Lower leg skin (tissue), 4 donors: Measurements from ENCODE around the gene CCDC32. TPM values are rescaled to one million over a fixed set of nuclear protein-coding genes. Genes with fewer than 3 reads are reported as not detected.

Experiments used
- DNase-seq, 2 donors: peaks; one replicate each; pipeline ENCODE4 v3.0.0-alpha.2; 2019; ENCODE audit warnings: low spot score in 2 of 2
- H3K4me3 ChIP-seq: fragments of 200-600 bp; sonication (generic); 2 replicates; pipeline ENCODE4 v1.5.1; 2017; ENCODE audit warnings: mild to moderate bottlenecking, low read depth; ENCODE audit not compliant: poor library complexity, severe bottlenecking
- POLR2A ChIP-seq, 2 donors: fragments of 450-650 bp; IDR thresholded peaks; one replicate each; pipeline ENCODE4 v1.6.1; 2016 to 2017; ENCODE audit warnings: antibody characterized with exemption in 2 of 2, mild to moderate bottlenecking in 1 of 2, moderate library complexity in 1 of 2
- WGBS, 2 donors: methylation state at CpG; one replicate each; pipeline ENCODE4 v1.1.5; 2018; 5-methylcytosine and 5-hydroxymethylcytosine counted together
- intact Hi-C: fragments of 100-400 bp; cut with DNase I; formaldehyde crosslinking; loops from one replicate; pipeline ENCODE4 v1.15.0; 2023; ENCODE audit warnings: low total_unique reads
- total RNA-seq, 4 donors: library from RNA; depleted of rRNA; stranded (reverse); fragments of >200 nt; gene quantifications; one replicate each; pipeline ENCODE4 v1.1.0, GENCODE V29; 2016
- TF ChIP-seq, protein P1 (sequence below), 3 donors: fragments of 450-650 bp; IDR thresholded peaks; one replicate each; pipeline ENCODE4 v1.5.1; 2016; ENCODE audit warnings: antibody characterized with exemption in 3 of 3, mild to moderate bottlenecking in 3 of 3, moderate library complexity in 2 of 3

Gene CCDC32
- total RNA-seq, 4 donors from 2014 or later = 9.4 to 30.6 (median 20.6) TPM

DNA sequence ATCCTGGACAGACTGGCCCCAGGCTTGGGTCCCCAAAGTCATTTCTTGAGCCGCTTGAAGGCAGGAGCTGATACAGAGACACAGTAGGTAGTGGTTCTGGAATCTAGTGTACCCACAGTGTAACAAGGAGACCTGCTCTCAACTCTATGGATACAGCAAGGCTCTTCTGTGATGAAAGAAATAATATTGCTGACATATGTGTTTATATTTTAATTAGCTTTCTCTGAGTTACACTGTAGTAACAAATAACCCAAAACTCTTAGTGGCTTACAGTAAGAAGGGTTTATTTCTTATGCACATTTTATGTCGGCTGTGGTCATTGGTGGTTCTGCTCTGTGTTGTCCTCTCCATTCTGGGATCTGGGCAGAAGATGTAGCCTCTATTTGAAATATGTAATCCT lies 48.5 kb downstream of the CCDC32 start:
- no peak for DNase-seq
- intact Hi-C loops = no loop called here
- TF ChIP-seq, protein P1, sequence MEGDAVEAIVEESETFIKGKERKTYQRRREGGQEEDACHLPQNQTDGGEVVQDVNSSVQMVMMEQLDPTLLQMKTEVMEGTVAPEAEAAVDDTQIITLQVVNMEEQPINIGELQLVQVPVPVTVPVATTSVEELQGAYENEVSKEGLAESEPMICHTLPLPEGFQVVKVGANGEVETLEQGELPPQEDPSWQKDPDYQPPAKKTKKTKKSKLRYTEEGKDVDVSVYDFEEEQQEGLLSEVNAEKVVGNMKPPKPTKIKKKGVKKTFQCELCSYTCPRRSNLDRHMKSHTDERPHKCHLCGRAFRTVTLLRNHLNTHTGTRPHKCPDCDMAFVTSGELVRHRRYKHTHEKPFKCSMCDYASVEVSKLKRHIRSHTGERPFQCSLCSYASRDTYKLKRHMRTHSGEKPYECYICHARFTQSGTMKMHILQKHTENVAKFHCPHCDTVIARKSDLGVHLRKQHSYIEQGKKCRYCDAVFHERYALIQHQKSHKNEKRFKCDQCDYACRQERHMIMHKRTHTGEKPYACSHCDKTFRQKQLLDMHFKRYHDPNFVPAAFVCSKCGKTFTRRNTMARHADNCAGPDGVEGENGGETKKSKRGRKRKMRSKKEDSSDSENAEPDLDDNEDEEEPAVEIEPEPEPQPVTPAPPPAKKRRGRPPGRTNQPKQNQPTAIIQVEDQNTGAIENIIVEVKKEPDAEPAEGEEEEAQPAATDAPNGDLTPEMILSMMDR (IDR thresholded peaks at IDR 0.05) = no peak
- TF ChIP-seq POLR2A (IDR thresholded peaks at IDR 0.05) = no peak
- no peak overlapping the region for H3K4me3 ChIP-seq
- WGBS, 2 donors = 90 to 97% methylated on average over 2 of the region's 2 CpGs

DNA sequence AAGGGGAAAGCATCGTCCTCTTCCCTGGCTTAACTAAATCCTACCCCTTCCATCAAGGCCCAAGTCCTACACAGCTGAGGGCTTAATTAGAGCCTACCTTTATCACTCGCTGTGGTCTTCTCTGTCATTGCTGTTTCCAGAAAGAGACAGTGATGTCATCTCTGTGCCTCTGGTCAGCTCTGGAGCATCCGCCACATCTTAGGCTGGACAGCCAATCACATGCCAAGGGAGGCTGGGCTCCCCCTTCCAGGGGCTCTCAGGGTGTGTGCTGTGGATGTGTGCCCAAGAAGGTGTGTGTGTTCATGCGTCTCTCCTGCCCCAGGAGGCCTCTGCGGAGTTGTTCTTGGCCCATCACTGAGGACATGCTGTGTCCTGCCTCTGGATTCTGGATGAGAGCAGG lies 51.2 kb downstream of the CCDC32 start:
- intact Hi-C loops = no loop called here
- WGBS, 2 donors = 65 to 75% methylated on average over 5 of the region's 5 CpGs
- H3K4me3 ChIP-seq = no peak overlapping the region
- no peak for TF ChIP-seq POLR2A (IDR thresholded peaks at IDR 0.05)
- TF ChIP-seq, protein P1 (IDR thresholded peaks at IDR 0.05) = no peak
- no peak for DNase-seq

DNA sequence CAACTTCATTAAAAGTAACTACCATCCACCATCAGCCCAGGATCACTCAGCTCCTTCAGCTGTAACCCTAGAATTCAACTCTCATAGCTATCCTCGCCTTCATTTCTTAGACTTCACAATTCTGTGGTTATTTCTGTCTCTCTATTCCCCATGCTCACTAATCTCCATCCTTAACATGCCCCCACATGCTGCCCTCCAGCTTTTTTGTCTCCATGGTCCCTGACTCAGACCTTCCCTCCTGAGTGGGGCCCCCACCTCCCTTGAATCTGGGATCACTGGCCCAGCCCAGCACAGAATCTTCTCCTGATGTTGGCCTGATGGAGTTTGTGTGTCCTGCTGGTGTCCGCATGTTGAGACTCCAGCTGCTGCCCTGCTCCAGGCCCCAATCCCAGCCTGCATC lies 52.4 kb downstream of the CCDC32 start:
- no peak for DNase-seq
- intact Hi-C loops = no loop called here
- H3K4me3 ChIP-seq = no peak overlapping the region
- 92 to 94% methylated on average over 2 of the region's 2 CpGs for WGBS, 2 donors
- TF ChIP-seq, protein P1 (IDR thresholded peaks at IDR 0.05) = no peak
- TF ChIP-seq POLR2A (IDR thresholded peaks at IDR 0.05) = no peak

DNA sequence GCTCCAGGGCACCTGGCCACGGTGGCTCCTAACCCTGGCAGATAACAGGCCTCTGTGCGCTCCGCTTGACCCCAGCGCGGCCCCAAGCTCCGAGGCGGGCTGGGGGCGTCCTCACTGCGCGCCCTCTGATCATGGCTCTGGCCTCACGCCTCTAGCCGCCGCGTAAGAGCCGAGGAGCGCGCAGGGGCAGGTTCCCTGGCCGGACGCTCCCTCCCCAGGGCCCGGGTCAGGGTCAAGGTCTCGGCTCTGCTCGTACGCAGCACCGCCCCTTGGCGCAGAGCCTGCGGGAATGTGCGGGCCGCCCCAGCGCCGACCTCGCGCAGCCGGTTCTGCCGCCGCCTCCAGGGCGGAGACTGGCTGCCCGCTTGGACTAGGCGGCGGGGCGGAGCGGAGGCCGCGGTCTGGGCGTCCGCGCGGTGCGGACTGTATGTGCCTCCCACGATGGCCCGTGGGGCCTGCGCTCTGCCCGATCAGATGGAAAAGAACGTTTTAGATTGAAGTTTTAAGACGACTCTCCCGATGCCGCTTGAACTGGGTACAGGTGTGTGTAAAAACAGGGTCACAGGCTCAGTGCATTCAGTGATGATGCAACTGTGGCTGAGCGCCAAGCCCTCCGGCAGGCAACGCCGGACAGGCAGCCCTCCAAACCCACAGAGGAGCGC lies 53.2 kb downstream of the CCDC32 start:
- intact Hi-C loops = no loop called here
- 2% methylated on average over 20 to 51 of the region's 61 CpGs for WGBS, 2 donors
- H3K4me3 ChIP-seq = peak overlapping the region; percentile 46
- TF ChIP-seq, protein P1 (IDR thresholded peaks at IDR 0.05) = peak in 1 of 3 donors; percentile 47
- TF ChIP-seq POLR2A (IDR thresholded peaks at IDR 0.05) = no peak
- peak; percentile 19 to 90 for DNase-seq

DNA sequence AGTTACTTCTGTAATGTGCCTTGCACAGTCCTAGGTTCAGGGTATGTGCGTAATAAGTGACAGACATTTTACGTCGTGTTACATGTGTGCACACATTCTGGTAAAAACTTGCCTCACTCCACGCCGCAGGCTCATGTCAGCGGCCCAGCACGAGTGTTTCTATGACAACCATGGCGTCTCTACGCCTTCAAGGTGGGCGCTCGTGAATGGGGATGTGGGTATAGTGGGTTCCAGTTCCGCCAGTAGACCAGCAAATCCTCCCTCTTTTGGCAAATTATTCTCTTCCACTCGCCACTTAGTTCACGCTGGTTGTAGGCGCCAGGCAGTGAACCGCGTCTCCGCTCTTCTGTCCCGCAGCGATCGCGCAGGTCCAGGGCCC lies 53.8 kb downstream of the CCDC32 start:
- 9 to 13% methylated on average over 22 of the region's 22 CpGs for WGBS, 2 donors
- peak overlapping the region; percentile 46 for H3K4me3 ChIP-seq
- DNase-seq = no peak
- intact Hi-C loops = no loop called here
- TF ChIP-seq, protein P1 (IDR thresholded peaks at IDR 0.05) = no peak
- no peak for TF ChIP-seq POLR2A (IDR thresholded peaks at IDR 0.05)

DNA sequence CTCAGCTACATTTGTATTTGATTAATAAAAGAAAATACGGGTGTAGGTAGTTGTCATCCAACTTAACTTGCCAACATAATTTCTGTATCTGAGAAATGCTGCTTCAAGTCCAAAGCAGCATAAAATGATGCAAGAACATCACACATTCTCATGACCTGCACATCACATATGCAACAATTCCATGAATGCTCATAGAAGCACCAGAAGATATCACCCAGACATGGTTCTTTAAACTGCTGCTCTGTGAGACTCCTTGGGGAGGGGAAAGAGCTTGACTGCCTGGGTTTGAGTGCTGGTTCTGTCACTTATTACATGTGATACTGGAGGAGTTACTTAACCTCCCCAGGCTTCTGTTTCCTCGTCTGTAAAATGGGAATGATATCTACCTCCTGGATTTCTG lies 54.6 kb downstream of the CCDC32 start:
- no peak overlapping the region for H3K4me3 ChIP-seq
- intact Hi-C loops = no loop called here
- no peak for DNase-seq
- TF ChIP-seq POLR2A (IDR thresholded peaks at IDR 0.05) = no peak
- TF ChIP-seq, protein P1 (IDR thresholded peaks at IDR 0.05) = no peak
- 49 to 83% methylated on average over 2 of the region's 2 CpGs for WGBS, 2 donors
